Neural cell (in vitro differentiated cells): ENCODE results near the gene EN1.

Source experiments
- EZH2 ChIP-seq: fragments of 200-600, 300-800 bp; shearing (Covaris generic), sonication (generic); IDR thresholded peaks from 2 replicates; pipeline ENCODE4 v1.6.1; 2014; ENCODE audit warnings: antibody characterized with exemption, low read length, borderline replicate concordance, mild to moderate bottlenecking; ENCODE audit not compliant: insufficient read depth, poor library complexity, severe bottlenecking
- POLR2AphosphoS5 ChIP-seq: IDR thresholded peaks from 2 replicates; pipeline ENCODE4 v1.6.1; 2012
- RAD21 ChIP-seq: fragments of 450-650 bp; conservative IDR thresholded peaks from 2 replicates; pipeline ENCODE4 v1.6.1; 2014; ENCODE audit warnings: antibody characterized with exemption, mild to moderate bottlenecking, moderate library complexity
- SMC3 ChIP-seq: fragments of 450-650 bp; conservative IDR thresholded peaks from 2 replicates; pipeline ENCODE4 v1.6.1; 2014; ENCODE audit warnings: antibody characterized with exemption, mild to moderate bottlenecking, moderate library complexity; ENCODE audit not compliant: poor library complexity
- TF ChIP-seq, protein P1 (sequence below): fragments of 450-650 bp; IDR thresholded peaks from 2 replicates; pipeline ENCODE4 v1.5.1; 2014; ENCODE audit warnings: antibody characterized with exemption, mild to moderate bottlenecking, moderate library complexity; ENCODE audit not compliant: poor library complexity, severe bottlenecking

- TF ChIP-seq, protein P1, sequence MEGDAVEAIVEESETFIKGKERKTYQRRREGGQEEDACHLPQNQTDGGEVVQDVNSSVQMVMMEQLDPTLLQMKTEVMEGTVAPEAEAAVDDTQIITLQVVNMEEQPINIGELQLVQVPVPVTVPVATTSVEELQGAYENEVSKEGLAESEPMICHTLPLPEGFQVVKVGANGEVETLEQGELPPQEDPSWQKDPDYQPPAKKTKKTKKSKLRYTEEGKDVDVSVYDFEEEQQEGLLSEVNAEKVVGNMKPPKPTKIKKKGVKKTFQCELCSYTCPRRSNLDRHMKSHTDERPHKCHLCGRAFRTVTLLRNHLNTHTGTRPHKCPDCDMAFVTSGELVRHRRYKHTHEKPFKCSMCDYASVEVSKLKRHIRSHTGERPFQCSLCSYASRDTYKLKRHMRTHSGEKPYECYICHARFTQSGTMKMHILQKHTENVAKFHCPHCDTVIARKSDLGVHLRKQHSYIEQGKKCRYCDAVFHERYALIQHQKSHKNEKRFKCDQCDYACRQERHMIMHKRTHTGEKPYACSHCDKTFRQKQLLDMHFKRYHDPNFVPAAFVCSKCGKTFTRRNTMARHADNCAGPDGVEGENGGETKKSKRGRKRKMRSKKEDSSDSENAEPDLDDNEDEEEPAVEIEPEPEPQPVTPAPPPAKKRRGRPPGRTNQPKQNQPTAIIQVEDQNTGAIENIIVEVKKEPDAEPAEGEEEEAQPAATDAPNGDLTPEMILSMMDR = no peak
- no peak for TF ChIP-seq RAD21
- TF ChIP-seq SMC3 = no peak
- peak; percentile 19 for TF ChIP-seq EZH2
- TF ChIP-seq POLR2AphosphoS5 = peak; percentile 73
Observed at GRCh38 chr2:118841828-118842461, 5.5 kb downstream of the EN1 start.
